H54 (cell line): ENCODE measurements around the gene TGM4.
A peak's percentile ranks its signal among the peaks of the same experiment; 100 is the strongest.

ENCODE experiments used
- DNase-seq: peaks from one replicate; pipeline ENCODE4 v3.0.0; 2011; ENCODE audit warnings: low spot score, mixed read lengths; ENCODE audit not compliant: insufficient read length
- FAIRE-seq: peaks from 3 replicates; lab custom pipeline; 2011; peaks lifted over from hg19 to GRCh38; lab: Jason Lieb, UNC
- POLR2A ChIP-seq: IDR thresholded peaks from 2 replicates; pipeline ENCODE4 v1.6.1; 2011; ENCODE audit warnings: low read depth, mild to moderate bottlenecking, low read length

The TGM4 gene

GRCh38 chr3:44862226-44862637 is 12.2 kb upstream of the TGM4 start:
- TF ChIP-seq POLR2A, result no peak
- FAIRE-seq (no peak), DNase-seq (peak; percentile 26)

DNA sequence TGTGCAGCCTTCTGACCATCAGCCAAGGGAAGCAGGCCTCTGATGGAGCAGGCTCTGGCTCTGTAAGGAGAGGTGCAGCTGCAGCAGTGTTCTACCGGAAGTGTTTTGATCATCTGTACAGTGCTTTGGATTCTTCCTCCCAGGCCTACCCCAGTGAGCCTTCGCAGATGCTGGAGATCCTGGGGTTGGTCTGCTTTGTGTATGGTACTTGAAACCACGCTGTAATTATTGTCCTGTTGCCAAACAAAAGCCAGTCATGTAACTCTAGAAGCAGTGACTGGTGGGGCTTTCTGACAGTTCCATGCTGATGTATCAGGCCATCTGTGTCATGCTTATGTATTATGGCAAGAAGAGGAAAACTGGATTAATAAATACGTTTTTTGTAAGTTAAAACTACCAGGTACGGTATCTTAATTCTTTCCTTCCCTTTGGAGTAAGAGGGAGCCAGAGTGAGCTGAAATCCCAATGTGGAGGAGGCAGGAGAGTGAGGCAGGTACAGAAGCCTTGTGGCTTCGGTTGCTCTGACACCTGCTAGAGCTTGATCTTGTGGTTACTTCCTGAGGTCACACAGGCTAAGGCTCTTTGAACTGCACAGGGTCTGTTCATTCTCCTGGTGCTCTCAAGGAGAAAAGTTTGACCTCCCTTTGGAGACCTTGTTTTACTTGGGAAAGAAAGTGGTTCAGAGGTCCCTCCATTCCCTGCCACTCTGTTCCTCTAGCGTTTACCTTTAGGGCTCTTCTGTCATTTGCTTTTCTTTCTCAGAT is 9.0 kb upstream of the TGM4 start:
- FAIRE-seq (no peak), DNase-seq (no peak)
- no peak for TF ChIP-seq POLR2A

DNA sequence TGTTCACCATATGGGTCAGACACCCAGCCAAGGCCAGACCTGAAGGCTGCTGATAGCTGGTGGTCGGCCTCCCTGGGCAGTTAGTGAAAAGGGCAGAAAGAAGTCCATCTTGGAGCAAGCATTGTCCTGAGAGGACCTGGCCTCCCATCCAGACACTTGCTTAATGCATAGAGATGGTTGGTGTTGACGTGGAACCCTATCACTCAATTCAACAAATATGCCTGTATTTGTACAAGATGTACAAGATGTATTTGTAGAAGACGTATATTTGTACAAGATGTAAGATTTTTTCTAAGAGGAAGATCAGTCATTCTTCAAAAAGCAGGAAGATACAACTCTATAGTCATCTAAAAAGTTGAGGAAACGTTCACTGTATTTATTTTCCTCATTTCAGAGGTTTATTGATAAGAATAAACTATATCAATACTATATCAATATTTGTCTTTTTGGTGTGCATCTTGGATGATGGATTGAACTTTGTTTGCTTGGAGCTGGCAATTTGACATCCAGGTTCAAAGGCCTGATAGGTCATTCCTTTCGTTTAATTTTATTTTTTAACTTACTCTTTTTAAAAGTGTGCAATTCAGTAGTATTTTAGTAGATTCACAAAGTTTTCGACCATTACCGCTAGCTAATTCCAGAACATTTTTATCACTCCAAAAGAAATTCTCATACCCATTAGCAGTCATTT is 6.8 kb upstream of the TGM4 start:
- DNase-seq, result no peak
- no peak for TF ChIP-seq POLR2A
- FAIRE-seq, result no peak

DNA sequence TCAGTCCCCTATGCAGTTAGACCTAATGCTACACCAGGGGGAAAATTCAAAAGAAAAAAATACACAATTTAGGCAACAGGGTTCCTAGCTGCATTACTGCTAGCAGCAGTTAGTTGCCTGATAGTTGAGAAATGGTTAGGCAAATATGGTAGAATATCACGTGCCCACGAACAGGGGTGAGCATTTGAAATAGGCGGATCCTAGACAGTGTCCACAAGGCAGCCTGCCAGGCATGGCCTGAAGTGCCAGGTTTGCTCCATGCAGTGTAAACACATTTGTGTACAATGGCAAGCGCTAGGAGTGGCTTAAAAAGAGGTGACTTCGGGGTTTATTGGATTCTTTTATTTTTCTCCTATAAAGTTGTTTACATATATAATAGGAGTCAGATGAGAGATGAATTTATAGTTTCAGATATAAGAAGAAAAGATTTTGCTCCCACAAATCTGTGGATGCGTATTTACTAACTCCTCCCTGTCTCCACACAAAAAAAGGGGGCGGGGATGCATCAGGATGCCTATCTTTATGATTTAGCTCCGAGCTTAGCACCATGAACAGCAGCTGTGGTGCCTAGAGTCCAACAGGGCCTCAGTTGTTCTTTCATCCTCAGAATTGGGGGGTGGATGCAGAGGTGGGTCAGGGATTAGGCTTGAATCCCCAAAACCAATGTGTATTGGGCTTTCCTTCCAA is 3.9 kb upstream of the TGM4 start:
- FAIRE-seq (no peak), DNase-seq (no peak)
- TF ChIP-seq POLR2A, result no peak

- no peak for TF ChIP-seq POLR2A
- DNase-seq (no peak), FAIRE-seq (no peak)
These were observed 1.2 kb downstream of the TGM4 start for GRCh38 chr3:44875596-44875995.

GRCh38 chr3:44877333-44877732 is 2.9 kb downstream of the TGM4 start:
- FAIRE-seq (no peak), DNase-seq (no peak)
- no peak for TF ChIP-seq POLR2A

GRCh38 chr3:44880284-44880683 is 5.9 kb downstream of the TGM4 start:
- no peak for FAIRE-seq
- no peak for DNase-seq
- no peak for TF ChIP-seq POLR2A

DNA sequence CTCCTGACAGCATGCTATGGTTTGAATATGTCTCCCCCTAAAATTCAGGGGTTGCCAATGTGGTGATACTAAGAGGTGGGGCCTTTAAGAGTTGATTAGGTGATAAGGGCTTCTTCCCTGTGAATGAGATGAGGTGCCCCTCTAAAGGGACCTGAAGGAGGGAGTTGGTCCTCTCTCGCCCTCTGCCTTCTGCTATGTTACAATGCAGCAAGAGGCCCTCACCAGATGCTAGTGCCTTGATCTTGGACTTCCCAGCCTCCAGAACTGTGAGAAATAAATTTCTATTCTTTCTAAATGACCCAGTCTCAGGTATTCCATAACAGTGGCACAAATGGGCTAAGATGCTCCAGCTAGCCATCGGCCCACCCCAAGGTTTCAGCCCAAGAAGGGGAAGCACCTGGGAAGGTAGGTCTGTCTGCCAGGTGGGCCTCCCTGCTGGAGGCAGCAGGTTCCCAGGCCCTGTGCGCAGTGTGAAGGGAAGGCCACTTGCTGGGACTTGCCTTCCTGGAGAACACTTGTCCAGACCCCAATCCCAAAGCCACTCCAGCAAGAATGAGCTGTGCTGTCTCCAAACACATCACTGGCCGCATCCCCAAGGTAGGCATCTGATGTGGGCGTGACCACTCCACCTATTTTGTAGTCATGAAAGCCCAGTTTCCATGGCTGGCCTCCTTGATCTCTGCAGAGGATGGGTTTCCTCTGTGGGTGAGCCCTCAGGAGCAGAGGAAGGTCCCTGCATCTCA is 9.0 kb downstream of the TGM4 start:
- FAIRE-seq (no peak), DNase-seq (no peak)
- TF ChIP-seq POLR2A, result no peak

- DNase-seq, result peak; percentile 70
- TF ChIP-seq POLR2A, result no peak
- FAIRE-seq, result peak; percentile 83
These were observed 9.6 kb downstream of the TGM4 start for GRCh38 chr3:44883999-44884431.

DNA sequence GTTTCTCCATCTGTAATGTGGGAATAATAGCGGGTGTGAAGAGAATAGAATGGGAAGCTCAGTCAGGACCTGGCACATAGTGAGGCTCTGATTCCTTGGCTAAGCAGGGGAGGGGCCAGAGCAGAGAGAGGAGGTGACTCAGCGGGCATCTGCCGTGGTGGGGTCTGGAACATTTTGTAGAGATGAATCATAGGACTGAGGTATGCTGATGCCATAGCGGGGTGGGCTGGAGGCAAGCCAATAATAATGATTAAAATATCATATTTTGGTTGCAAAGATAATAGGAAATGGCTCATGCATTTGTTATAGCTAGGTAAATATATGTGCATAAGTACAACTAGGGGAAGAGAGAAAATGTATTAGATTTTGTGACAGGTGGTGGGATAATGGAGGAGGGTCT is 11.2 kb downstream of the TGM4 start:
- DNase-seq (peak; percentile 80), FAIRE-seq (peak; percentile 62)

DNA sequence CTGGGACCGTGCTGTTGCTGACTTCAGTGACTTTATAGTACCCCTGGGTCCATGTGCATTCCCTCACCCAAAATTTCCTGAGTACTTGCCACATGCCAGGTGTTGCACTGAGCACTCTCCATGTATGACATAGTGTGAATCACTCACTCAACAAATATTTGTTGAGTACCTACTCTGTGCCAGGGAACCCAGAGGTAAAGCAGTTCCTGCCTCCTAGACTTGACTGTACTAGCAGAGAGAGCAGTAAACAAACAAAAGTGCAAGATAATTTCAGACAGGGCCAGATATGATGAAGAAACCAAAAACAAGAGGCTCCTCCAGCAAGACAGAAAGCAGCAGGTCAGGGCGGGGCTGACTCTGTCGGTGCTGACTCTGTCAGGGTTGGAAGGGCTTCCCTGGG is 12.2 kb downstream of the TGM4 start:
- FAIRE-seq, result no peak
- peak; percentile 23 for DNase-seq
- TF ChIP-seq POLR2A, result no peak

More for the DNA sequence above, 11.2 kb downstream of the TGM4 start:
- no peak for TF ChIP-seq POLR2A

DNA sequence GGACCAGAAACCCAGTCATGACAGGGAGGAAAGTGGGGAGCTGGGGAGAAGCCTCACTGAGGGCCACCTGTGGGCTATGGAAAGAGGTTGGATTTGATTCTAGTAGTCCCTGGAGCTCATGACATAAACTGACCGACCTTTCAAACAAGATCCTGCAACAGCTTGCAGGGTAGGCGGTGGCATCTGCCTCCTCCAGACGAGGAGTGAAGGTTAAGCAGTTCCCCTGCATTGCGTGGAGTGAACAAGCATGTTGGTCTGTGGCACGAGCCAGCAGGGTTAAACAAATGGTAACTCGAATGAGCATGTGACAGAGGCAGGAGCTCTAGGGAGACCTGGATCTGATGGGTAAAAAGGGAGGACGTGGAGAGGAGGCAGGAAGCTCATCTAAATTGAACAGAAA is 12.7 kb downstream of the TGM4 start:
- DNase-seq, result no peak
- TF ChIP-seq POLR2A, result no peak
- FAIRE-seq, result no peak

- TF ChIP-seq POLR2A, result no peak
- DNase-seq, result no peak
- no peak for FAIRE-seq
These were observed 15.8 kb downstream of the TGM4 start for GRCh38 chr3:44890258-44890657.
